DND-41 (cell line): Measurements from ENCODE around the gene TBC1D22B.

Experiments used
- CTCF ChIP-seq: IDR thresholded peaks from 2 replicates; pipeline ENCODE4 v1.5.1; 2012; ENCODE audit warnings: borderline replicate concordance, low read length, moderate library complexity, mild to moderate bottlenecking; ENCODE audit not compliant: poor library complexity, severe bottlenecking; ENCODE audit errors: extremely low read depth
- EZH2 ChIP-seq: IDR thresholded peaks from 3 replicates; pipeline ENCODE4 v1.6.1; 2012; ENCODE audit warnings: borderline replicate concordance, low read depth, mild to moderate bottlenecking, moderate library complexity, low read length, inconsistent platforms; ENCODE audit not compliant: severe bottlenecking

GRCh38 chr6:37260444-37260843 lies 2.9 kb downstream of the TBC1D22B start:
- no peak for TF ChIP-seq CTCF
- TF ChIP-seq EZH2 = no peak
